PFSK-1 (cell line): ENCODE measurements around the gene HDAC7.

Experiments
- POLR2AphosphoS5 ChIP-seq: IDR thresholded peaks from 2 replicates; pipeline ENCODE4 v1.6.1; 2012; ENCODE audit warnings: low read depth, mild to moderate bottlenecking, control low read depth, low read length, moderate library complexity
- SIN3A ChIP-seq: IDR thresholded peaks from 2 replicates; pipeline ENCODE4 v1.6.1; 2012; ENCODE audit warnings: mild to moderate bottlenecking, low read length, moderate library complexity, borderline replicate concordance; ENCODE audit not compliant: insufficient read depth

DNA sequence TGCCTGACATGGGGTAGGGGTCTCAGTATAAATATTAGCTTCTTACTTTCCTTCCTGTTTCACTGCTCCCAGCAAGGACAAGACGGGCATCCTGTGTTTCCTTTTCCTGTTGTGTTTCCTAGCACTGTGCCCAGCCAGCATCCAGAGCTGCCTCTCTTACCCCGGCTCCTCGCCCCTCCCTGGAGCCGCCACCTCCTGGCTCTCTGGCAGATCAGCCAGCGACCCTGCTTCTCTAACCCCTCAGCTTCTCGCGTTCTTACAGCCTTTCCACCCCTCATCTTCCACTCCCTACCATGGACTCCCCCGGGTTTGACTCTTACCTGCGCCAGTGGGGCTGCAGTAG lies 17.8 kb downstream of the HDAC7 start:
- TF ChIP-seq SIN3A (no peak), POLR2AphosphoS5 (no peak)
